ENCODE results near the gene IFT20. TPM values are rescaled to one million over a fixed set of nuclear protein-coding genes. Genes with fewer than 3 reads are reported as not detected.

The IFT20 gene
- total and polyA plus RNA-seq, 9 of the 15 experiments (the other 6 are each of a cell fraction or from before 2014, with no cell fraction given), result 11.2 to 38.6 (median 20.1) TPM

DNA sequence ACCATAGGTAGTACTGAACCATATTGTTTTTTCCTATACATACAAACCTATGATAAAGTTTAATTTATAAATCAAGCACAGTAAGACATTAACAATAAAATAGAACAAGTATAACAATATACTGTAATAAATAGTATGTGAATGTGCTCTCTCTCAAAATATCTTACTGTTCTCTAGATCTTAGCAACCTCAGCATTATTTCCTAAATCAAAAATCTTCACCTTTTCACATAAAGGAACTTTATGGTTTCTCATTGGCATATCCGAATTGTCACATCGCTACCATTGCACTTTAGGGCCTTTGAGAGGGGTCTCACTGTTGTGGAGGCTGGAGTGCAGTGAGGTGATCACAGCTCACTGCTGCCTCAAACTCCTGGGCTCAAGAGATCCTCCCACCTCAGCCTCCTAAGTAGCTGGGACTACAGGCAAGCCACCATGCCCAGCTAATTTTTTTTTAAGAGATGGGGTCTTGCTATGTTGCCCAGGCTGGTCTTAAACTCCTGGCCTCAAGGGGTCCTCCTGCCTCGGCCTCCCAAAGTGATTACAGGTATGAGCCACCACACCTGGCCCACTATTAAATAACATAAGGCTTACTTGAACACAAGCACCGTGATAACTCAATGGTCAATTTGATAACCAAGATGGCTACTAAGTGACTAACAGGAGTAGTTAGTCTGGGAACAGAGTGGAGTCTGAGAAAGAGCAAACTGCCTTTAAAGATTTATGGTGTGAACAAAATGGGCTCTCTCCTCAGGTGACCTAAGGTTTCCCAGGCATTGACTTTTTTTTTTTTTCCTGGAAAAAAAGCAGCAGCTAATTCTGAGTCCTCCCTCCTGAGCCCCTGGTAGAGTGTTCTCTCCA lies 19.2 kb downstream of the IFT20 start:
- Histone ChIP-seq H3K9me3 (replicated peaks; ENCODE audit: control insufficient read depth, insufficient read depth, low read depth, low read length) (no peaks in the 10 kb centered on the region), H3K9me1 (ENCODE audit: control insufficient read depth, insufficient read depth, low read length) (no peaks in the 10 kb centered on the region), H3K36me3 (ENCODE audit: control insufficient read depth, insufficient read depth, low read length) (peaks cover 10% of the 10 kb centered on the region; the same call in 1 of the 3 replicates), H3K27me3 (ENCODE audit: control insufficient read depth in 2 of 2, insufficient read depth in 2 of 2, low read length in 2 of 2) (no peaks in the 10 kb centered on the region), H3K27ac (ENCODE audit: extremely low read depth, low read depth, low read length) (peak overlapping the region; percentile 81; the same call in 1 of the 3 replicates), H3K4me2 (ENCODE audit: insufficient read depth, low read length) (peak overlapping the region; percentile 93), H4K20me1 (replicated peaks; ENCODE audit: control insufficient read depth, insufficient read depth, low read length) (0 out of 2 replicates have a peak, but pooled peaks cover 7% of the 10 kb centered on the region), H3K79me2 (ENCODE audit: control insufficient read depth, insufficient read depth, low read length) (peaks cover 44% of the 10 kb centered on the region), H3K9ac (ENCODE audit: insufficient read depth in 1 of 2, low read depth in 2 of 2, low read length in 2 of 2) (peak overlapping the region; percentile 78 to 99), H2AFZ (ENCODE audit: low read depth, low read length) (peak overlapping the region; percentile 82; the same call in 1 of the 2 replicates), H3K4me1 (replicated peaks in 1 of 2; ENCODE audit: control insufficient read depth in 2 of 2, insufficient read depth in 2 of 2, low read length in 2 of 2) (peaks cover 31 to 35% of the 10 kb centered on the region in 2 experiments), H3K4me3 (no peak overlapping the region)
- intact Hi-C loops (cut with micrococcal nuclease), result no loop called here
- no peak for FAIRE-seq
- no peak for ATAC-seq
- CTCF ChIA-PET (ENCODE audit: low intra/inter-chr PET ratio), result interaction anchor here (0.7 kb wide), 1 partner anchor 23 kb away, joined by 3 read pairs; no protein-coding TSS in a partner anchor
- in situ Hi-C loops (cut with MboI), result no loop called here
- no TSS peak for BruUV-seq (replicated peaks)
- 73% methylated on average over 4 of the region's 4 CpGs for WGBS (ENCODE audit: insufficient coverage, low coverage, missing lambda C conversion rate)
- POLR2A ChIA-PET, result interaction anchor here (0.6 to 4.9 kb wide), 2 partner anchors 17 to 29 kb away, joined by 3 to 62 read pairs; partner anchors contain the start of genes IFT20 and TNFAIP1
- DNase-seq (ENCODE audit: extremely low read depth in 1 of 4, low spot score in 3 of 4), result peak in 1 of 4 experiments; percentile 25
- TF ChIP-seq CBFA2T2 (conservative IDR thresholded peaks at IDR 0.05) (no peak), RBM15 (IDR thresholded peaks at IDR 0.05; ENCODE audit: insufficient read depth, low read length) (no peak), LARP7 (IDR thresholded peaks at IDR 0.05) (no peak), PTRF (tag; IDR thresholded peaks at IDR 0.05) (peak; percentile 60; the same call in 1 of the 2 replicates), C11orf30 (IDR thresholded peaks at IDR 0.05; ENCODE audit: low read depth) (peak; percentile 66), PRMT5 (CRISPR knock-in tag; IDR thresholded peaks at IDR 0.05) (no peak), BCOR (IDR thresholded peaks at IDR 0.05) (peak; percentile 73), FOXA3 (CRISPR knock-in tag; conservative IDR thresholded peaks at IDR 0.05 in 1 of 2, IDR thresholded peaks at IDR 0.05 in 1 of 2) (no peak), ETV6 (IDR thresholded peaks at IDR 0.05; ENCODE audit: borderline replicate concordance in 1 of 2, low read depth in 2 of 2, low read length in 1 of 2) (no peak), ETV6 (CRISPR knock-in tag; IDR thresholded peaks at IDR 0.05; ENCODE audit: borderline replicate concordance) (no peak), RFX5 (IDR thresholded peaks at IDR 0.05; ENCODE audit: low read depth, low read length) (no peak)
- TF ChIP-seq, protein P1, sequence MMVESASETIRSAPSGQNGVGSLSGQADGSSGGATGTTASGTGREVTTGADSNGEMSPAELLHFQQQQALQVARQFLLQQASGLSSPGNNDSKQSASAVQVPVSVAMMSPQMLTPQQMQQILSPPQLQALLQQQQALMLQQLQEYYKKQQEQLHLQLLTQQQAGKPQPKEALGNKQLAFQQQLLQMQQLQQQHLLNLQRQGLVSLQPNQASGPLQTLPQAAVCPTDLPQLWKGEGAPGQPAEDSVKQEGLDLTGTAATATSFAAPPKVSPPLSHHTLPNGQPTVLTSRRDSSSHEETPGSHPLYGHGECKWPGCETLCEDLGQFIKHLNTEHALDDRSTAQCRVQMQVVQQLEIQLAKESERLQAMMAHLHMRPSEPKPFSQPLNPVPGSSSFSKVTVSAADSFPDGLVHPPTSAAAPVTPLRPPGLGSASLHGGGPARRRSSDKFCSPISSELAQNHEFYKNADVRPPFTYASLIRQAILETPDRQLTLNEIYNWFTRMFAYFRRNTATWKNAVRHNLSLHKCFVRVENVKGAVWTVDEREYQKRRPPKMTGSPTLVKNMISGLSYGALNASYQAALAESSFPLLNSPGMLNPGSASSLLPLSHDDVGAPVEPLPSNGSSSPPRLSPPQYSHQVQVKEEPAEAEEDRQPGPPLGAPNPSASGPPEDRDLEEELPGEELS (CRISPR knock-in tag; IDR thresholded peaks at IDR 0.05; ENCODE audit: borderline replicate concordance), result no peak
- TF ChIP-seq, protein P2, sequence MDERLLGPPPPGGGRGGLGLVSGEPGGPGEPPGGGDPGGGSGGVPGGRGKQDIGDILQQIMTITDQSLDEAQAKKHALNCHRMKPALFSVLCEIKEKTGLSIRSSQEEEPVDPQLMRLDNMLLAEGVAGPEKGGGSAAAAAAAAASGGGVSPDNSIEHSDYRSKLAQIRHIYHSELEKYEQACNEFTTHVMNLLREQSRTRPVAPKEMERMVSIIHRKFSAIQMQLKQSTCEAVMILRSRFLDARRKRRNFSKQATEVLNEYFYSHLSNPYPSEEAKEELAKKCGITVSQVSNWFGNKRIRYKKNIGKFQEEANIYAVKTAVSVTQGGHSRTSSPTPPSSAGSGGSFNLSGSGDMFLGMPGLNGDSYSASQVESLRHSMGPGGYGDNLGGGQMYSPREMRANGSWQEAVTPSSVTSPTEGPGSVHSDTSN (CRISPR knock-in tag; IDR thresholded peaks at IDR 0.05; ENCODE audit: low read depth), result no peak
- TF ChIP-seq, protein P2 (tag; conservative IDR thresholded peaks at IDR 0.05; ENCODE audit: low read depth), result peak; percentile 70

Data from K562 (cell line).